ENCODE results near the gene FOXJ3.

DNA sequence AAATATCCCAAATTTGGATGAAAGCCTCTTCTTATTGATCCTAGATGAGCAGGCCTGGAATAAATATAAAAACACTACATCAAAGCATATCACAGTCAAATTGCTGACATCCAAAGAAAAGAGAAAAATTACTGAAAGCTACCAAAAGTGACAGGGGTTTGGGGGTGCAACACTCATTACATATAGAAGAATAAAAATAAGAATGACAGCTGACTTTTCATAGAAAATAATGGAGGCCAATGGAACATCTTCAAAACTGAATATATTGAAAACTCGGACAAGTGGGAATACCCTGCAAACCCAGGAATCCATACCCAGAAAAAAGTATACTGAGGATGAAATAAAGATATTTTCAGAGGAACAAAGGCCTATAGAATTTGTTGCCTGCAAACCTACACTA lies 84.0 kb downstream of the FOXJ3 start:
- TF ChIP-seq POLR2A (IDR thresholded peaks at IDR 0.05) = no peak
- TF ChIP-seq, protein P1, sequence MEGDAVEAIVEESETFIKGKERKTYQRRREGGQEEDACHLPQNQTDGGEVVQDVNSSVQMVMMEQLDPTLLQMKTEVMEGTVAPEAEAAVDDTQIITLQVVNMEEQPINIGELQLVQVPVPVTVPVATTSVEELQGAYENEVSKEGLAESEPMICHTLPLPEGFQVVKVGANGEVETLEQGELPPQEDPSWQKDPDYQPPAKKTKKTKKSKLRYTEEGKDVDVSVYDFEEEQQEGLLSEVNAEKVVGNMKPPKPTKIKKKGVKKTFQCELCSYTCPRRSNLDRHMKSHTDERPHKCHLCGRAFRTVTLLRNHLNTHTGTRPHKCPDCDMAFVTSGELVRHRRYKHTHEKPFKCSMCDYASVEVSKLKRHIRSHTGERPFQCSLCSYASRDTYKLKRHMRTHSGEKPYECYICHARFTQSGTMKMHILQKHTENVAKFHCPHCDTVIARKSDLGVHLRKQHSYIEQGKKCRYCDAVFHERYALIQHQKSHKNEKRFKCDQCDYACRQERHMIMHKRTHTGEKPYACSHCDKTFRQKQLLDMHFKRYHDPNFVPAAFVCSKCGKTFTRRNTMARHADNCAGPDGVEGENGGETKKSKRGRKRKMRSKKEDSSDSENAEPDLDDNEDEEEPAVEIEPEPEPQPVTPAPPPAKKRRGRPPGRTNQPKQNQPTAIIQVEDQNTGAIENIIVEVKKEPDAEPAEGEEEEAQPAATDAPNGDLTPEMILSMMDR (IDR thresholded peaks at IDR 0.05 in 4 of 5, conservative IDR thresholded peaks at IDR 0.05 in 1 of 5) = no peak
